Smooth muscle cell (in vitro differentiated cells): Measurements from ENCODE around the gene RPS19BP1. TPM values are rescaled to one million over a fixed set of nuclear protein-coding genes. Genes with fewer than 3 reads are reported as not detected.

ENCODE experiments used
- DNase-seq: peaks from one replicate; lab custom pipeline; 2025; ENCODE audit not compliant: unreplicated experiment; lab: John Stamatoyannopoulos, UW
- H2AFZ ChIP-seq: fragments of 200-600 bp; sonication (generic); 2 replicates; pipeline ENCODE4 v1.6.0; 2016; ENCODE audit warnings: antibody characterized with exemption, low read depth, mild to moderate bottlenecking
- H3F3A ChIP-seq: fragments of 200-600 bp; sonication (generic); 2 replicates; pipeline ENCODE4 v1.6.0; 2017; ENCODE audit warnings: antibody characterized with exemption, low read depth
- H3K27ac ChIP-seq: fragments of 200-600 bp; sonication (generic); 2 replicates; pipeline ENCODE4 v1.5.1; 2016; ENCODE audit warnings: low read depth, mild to moderate bottlenecking
- H3K27me3 ChIP-seq: fragments of 200-600 bp; sonication (generic); 2 replicates; pipeline ENCODE4 v1.6.1; 2016; ENCODE audit warnings: low read depth, mild to moderate bottlenecking
- H3K36me3 ChIP-seq: fragments of 200-600 bp; sonication (generic); 2 replicates; pipeline ENCODE4 v1.5.1; 2016; ENCODE audit warnings: low read depth
- H3K4me1 ChIP-seq: fragments of 200-600 bp; sonication (generic); 2 replicates; pipeline ENCODE4 v1.5.1; 2016; ENCODE audit warnings: low read depth
- H3K4me2 ChIP-seq: fragments of 200-600 bp; sonication (generic); 2 replicates; pipeline ENCODE4 v1.6.0; 2016; ENCODE audit warnings: mild to moderate bottlenecking
- H3K4me3 ChIP-seq: fragments of 200-600 bp; sonication (generic); 2 replicates; pipeline ENCODE4 v1.5.1; 2016; ENCODE audit warnings: mild to moderate bottlenecking
- H3K79me2 ChIP-seq: fragments of 200-600 bp; sonication (generic); 2 replicates; pipeline ENCODE4 v1.6.0; 2016; ENCODE audit warnings: low read depth, mild to moderate bottlenecking
- H3K9ac ChIP-seq: fragments of 200-600 bp; sonication (generic); 2 replicates; pipeline ENCODE4 v1.6.0; 2016; ENCODE audit warnings: low read depth
- H3K9me3 ChIP-seq: fragments of 200-600 bp; sonication (generic); replicated peaks from 2 replicates; pipeline ENCODE4 v1.5.1; 2016; ENCODE audit warnings: low read depth
- H4K20me1 ChIP-seq: fragments of 200-600 bp; sonication (generic); 2 replicates; pipeline ENCODE4 v1.6.0; 2016; ENCODE audit warnings: low read depth
- WGBS: methylation state at CpG from one replicate; pipeline ENCODE4 v1.1.7; 2016; ENCODE audit warnings: low lambda C conversion rate; 5-methylcytosine and 5-hydroxymethylcytosine counted together
- polyA plus RNA-seq: library from polyadenylated mRNA; unstranded; fragments of >200 nt; fragmentation: Nextera tagmentation; extraction: Ambion mirVana; gene quantifications from 2 replicates; pipeline ENCODE4 v1.2.1, GENCODE V29; 2016
- total RNA-seq: library from RNA; depleted of rRNA; stranded (reverse); fragments of >200 nt; gene quantifications from 2 replicates; pipeline ENCODE4 v1.2.3, GENCODE V29; 2014
- TF ChIP-seq, protein P1 (sequence below): fragments of 200-600 bp; sonication (generic); IDR thresholded peaks from 2 replicates; pipeline ENCODE4 v1.5.1; 2017; ENCODE audit warnings: borderline replicate concordance, mild to moderate bottlenecking, antibody characterized with exemption; ENCODE audit not compliant: insufficient read depth, poor library complexity, severe bottlenecking

Gene RPS19BP1
- total and polyA plus RNA-seq, 2 experiments from 2014 or later: 71.6 to 97.1 TPM

DNA sequence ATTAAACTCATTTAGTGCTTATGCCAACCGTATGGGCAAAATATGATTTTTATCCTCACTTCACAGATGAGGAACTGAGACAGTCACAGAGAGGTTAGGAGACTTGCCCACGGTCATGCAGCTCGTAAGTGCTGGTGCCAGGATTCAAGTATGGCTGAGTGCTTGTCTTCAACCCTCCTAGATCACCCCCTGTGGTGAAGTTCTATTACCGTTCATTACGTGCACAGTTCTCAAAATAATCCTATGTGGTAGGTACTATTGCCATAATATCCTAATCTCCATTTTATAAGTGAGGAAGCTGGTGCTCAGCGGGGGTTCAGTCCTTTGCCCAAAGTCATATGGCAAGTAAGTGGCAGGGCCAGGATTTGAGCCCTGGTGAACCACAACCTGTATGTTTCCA is 28.9 kb downstream of the RPS19BP1 start:
- DNase-seq: no peak

DNA sequence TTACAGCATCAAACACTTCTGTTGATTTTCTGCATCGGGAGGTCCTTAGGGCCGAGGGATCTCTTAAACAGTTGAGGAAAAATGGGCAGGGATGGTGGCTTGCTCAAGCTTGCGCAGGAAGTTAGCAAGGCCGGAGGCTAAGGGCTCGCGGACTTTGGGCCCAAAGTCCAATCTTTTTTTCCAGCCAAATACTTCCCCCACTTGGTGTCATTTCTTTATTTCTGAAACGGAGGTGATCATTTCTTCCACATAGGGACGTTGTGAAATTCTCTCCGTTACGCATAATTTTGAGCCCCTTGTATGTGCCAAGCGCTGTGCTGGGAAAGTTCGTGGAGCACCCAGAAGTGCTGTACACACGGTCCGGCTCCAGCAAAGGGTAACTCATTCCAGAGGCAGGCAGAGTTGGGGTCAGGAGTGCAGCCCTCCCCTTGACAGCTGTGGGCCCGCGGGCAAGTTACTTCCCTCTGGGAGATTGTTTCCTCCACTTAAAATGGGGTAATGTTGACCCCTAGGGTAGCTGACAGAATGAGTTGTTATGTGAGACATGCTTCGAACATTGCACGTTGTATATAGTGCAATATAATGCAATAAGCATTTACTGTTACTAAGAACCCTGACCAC is 29.6 kb downstream of the RPS19BP1 start:
- Histone ChIP-seq H3K4me3 (peak overlapping the region; percentile 72), H3K27ac (peak overlapping the region; percentile 8), H3K9ac (peak overlapping the region; percentile 68), H3F3A (peaks cover 11% of the 10 kb centered on the region), H3K79me2 (peaks cover 48% of the 10 kb centered on the region), H3K27me3 (no peaks in the 10 kb centered on the region), H3K9me3 (no peaks in the 10 kb centered on the region), H3K4me1 (peaks cover 24% of the 10 kb centered on the region), H4K20me1 (peaks cover 3% of the 10 kb centered on the region), H3K36me3 (no peaks in the 10 kb centered on the region), H2AFZ (peak overlapping the region; percentile 6), H3K4me2 (peak overlapping the region; percentile 88)
- no peak for DNase-seq
- 38% methylated on average over 18 of the region's 18 CpGs for WGBS
- TF ChIP-seq, protein P1, sequence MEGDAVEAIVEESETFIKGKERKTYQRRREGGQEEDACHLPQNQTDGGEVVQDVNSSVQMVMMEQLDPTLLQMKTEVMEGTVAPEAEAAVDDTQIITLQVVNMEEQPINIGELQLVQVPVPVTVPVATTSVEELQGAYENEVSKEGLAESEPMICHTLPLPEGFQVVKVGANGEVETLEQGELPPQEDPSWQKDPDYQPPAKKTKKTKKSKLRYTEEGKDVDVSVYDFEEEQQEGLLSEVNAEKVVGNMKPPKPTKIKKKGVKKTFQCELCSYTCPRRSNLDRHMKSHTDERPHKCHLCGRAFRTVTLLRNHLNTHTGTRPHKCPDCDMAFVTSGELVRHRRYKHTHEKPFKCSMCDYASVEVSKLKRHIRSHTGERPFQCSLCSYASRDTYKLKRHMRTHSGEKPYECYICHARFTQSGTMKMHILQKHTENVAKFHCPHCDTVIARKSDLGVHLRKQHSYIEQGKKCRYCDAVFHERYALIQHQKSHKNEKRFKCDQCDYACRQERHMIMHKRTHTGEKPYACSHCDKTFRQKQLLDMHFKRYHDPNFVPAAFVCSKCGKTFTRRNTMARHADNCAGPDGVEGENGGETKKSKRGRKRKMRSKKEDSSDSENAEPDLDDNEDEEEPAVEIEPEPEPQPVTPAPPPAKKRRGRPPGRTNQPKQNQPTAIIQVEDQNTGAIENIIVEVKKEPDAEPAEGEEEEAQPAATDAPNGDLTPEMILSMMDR: no peak

More for the DNA sequence above, 28.9 kb downstream of the RPS19BP1 start:
- Histone ChIP-seq H4K20me1 (peaks cover 10% of the 10 kb centered on the region), H3K27ac (no peak overlapping the region), H3K4me3 (peak overlapping the region; percentile 72), H2AFZ (no peak overlapping the region), H3K79me2 (peaks cover 50% of the 10 kb centered on the region), H3K9me3 (no peaks in the 10 kb centered on the region), H3K4me1 (peaks cover 21% of the 10 kb centered on the region), H3F3A (peaks cover 11% of the 10 kb centered on the region), H3K9ac (no peak overlapping the region), H3K36me3 (no peaks in the 10 kb centered on the region), H3K4me2 (peak overlapping the region; percentile 88), H3K27me3 (no peaks in the 10 kb centered on the region)
- WGBS: 82% methylated on average over 6 of the region's 6 CpGs
- TF ChIP-seq, protein P1: no peak

DNA sequence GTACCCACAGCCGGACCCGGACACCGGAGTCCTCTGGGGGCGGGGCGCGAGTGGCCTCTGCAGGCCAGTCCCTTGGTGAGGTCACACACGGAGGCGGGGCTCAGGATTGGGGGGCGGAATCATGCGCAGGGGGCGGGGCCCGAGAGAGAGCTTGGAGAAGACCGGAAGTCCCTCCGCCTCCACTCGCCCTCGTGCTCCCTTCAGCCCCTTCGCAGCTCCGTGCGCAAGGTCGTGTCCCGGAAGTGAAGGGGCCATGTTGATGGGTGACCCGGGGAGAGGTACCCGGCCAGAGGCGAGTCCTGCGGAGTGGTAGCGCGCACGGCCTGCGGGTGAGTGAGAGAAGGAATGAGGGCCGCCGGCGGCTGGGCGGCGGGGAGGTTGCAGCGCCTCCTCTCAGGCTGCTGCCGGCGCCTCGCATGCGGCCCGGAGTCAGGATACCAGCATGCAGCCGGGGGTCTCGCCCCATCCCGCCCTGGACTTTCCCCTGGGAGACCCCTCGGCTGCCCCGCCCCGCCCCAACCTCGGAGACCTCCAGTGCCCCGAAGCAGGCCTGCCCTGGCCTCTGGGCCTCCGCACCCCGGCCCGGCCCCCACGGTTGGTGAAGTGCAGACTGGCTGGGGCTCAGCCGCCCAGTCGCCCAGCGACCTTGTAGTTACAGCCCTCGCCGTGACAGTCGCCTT is 30.3 kb downstream of the RPS19BP1 start, which contains the start of gene MIEF1:
Gene MIEF1 (plus strand): TSS at position 182 of the 680 bp plus-strand sequence. CDS start 9,005 bp downstream, outside the sequence.
- peaks cover 3% of the 10 kb centered on the region for H4K20me1 ChIP-seq
- peaks cover 45% of the 10 kb centered on the region for H3K79me2 ChIP-seq

More for the DNA sequence above, 30.3 kb downstream of the RPS19BP1 start, which contains the start of gene MIEF1:
- H3K27ac ChIP-seq: peak within 1 kb of the TSS; percentile 54
- no peaks in the 10 kb centered on the region for H3K9me3 ChIP-seq
- H3K36me3 ChIP-seq: no peaks in the 10 kb centered on the region
- peak within 1 kb of the TSS; percentile 88 for H3K4me2 ChIP-seq
- H2AFZ ChIP-seq: peak within 1 kb of the TSS; percentile 6
- H3K4me1 ChIP-seq: peaks cover 24% of the 10 kb centered on the region
- WGBS: under 1% methylated on average over 47 of the region's 58 CpGs
- peak within 1 kb of the TSS; percentile 72 for H3K4me3 ChIP-seq
- TF ChIP-seq, protein P1: no peak
- H3K9ac ChIP-seq: peak within 1 kb of the TSS; percentile 68
- peak; percentile 89 for DNase-seq
- peaks cover 11% of the 10 kb centered on the region for H3F3A ChIP-seq
- no peaks in the 10 kb centered on the region for H3K27me3 ChIP-seq
